ENCODE data around the gene INPP4B.

DNA sequence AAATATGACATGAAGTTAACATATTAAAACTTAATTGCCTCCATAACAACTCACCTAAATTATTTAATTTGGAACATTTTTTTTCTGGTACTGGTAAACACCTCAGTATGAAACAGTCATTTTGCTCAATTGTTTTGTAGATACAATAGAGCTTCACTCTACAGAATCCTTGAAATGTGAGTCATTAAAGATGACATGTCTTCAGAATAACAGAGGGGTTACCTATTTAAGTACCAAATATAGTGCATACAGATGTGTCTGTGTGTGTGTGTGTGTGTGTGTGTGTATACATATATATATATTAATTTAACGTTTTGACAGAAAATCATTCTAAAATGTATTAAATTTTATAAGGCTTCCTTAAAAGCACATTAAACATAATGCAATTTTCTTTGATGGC lies 297.6 kb downstream of the INPP4B start:
- TF ChIP-seq, protein P1, sequence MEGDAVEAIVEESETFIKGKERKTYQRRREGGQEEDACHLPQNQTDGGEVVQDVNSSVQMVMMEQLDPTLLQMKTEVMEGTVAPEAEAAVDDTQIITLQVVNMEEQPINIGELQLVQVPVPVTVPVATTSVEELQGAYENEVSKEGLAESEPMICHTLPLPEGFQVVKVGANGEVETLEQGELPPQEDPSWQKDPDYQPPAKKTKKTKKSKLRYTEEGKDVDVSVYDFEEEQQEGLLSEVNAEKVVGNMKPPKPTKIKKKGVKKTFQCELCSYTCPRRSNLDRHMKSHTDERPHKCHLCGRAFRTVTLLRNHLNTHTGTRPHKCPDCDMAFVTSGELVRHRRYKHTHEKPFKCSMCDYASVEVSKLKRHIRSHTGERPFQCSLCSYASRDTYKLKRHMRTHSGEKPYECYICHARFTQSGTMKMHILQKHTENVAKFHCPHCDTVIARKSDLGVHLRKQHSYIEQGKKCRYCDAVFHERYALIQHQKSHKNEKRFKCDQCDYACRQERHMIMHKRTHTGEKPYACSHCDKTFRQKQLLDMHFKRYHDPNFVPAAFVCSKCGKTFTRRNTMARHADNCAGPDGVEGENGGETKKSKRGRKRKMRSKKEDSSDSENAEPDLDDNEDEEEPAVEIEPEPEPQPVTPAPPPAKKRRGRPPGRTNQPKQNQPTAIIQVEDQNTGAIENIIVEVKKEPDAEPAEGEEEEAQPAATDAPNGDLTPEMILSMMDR (IDR thresholded peaks at IDR 0.05) = no peak
- no peak for TF ChIP-seq ZFX (IDR thresholded peaks at IDR 0.05; ENCODE audit: borderline replicate concordance)

Data from 22Rv1 (cell line).